GM23248 (cell line): ENCODE results near the gene EEF1AKMT2. TPM values are rescaled to one million over a fixed set of nuclear protein-coding genes. Genes with fewer than 3 reads are reported as not detected.
"Not testable (repeated sequence)": the region's sequence is repeated elsewhere in the genome, so short reads cannot be mapped to it uniquely, and the experiment has no call there.

Source experiments
- DNase-seq: peaks from one replicate; pipeline ENCODE4 v3.0.0-alpha.2; 2015
- H2AFZ ChIP-seq: fragments of 200-600 bp; sonication (generic); 2 replicates; pipeline ENCODE4 v1.6.1; 2016; ENCODE audit warnings: antibody characterized with exemption
- H3F3A ChIP-seq: fragments of 200-600 bp; sonication (generic); 2 replicates; pipeline ENCODE4 v1.6.1; 2016; ENCODE audit warnings: mild to moderate bottlenecking, antibody characterized with exemption, mixed run types; ENCODE audit not compliant: insufficient read depth
- H3K27ac ChIP-seq: fragments of 200-600 bp; sonication (generic); 2 replicates; pipeline ENCODE4 v1.5.1; 2016; ENCODE audit warnings: mild to moderate bottlenecking
- H3K27me3 ChIP-seq: fragments of 200-600 bp; sonication (generic); replicated peaks from 2 replicates; pipeline ENCODE4 v1.6.1; 2016; ENCODE audit warnings: mild to moderate bottlenecking; ENCODE audit not compliant: insufficient read depth
- H3K36me3 ChIP-seq: fragments of 200-600 bp; sonication (generic); 2 replicates; pipeline ENCODE4 v1.6.1; 2016; ENCODE audit warnings: low read depth, mild to moderate bottlenecking
- H3K4me1 ChIP-seq: fragments of 200-600 bp; sonication (generic); 2 replicates; pipeline ENCODE4 v1.6.1; 2016; ENCODE audit warnings: mild to moderate bottlenecking; ENCODE audit not compliant: insufficient read depth
- H3K4me2 ChIP-seq: fragments of 200-600 bp; sonication (generic); one replicate; pipeline ENCODE4 v1.6.1; 2016; ENCODE audit warnings: mild to moderate bottlenecking; ENCODE audit not compliant: unreplicated experiment
- H3K4me3 ChIP-seq: fragments of 200-600 bp; sonication (generic); 2 replicates; pipeline ENCODE4 v1.5.1; 2016; ENCODE audit warnings: mild to moderate bottlenecking
- H3K79me2 ChIP-seq: fragments of 200-600 bp; sonication (generic); 2 replicates; pipeline ENCODE4 v1.6.1; 2016; ENCODE audit warnings: mild to moderate bottlenecking; ENCODE audit not compliant: insufficient read depth
- H3K9ac ChIP-seq: fragments of 200-600 bp; sonication (generic); 2 replicates; pipeline ENCODE4 v1.6.1; 2016; ENCODE audit warnings: mild to moderate bottlenecking
- H3K9me2 ChIP-seq: fragments of 200-600 bp; sonication (generic); 2 replicates; pipeline ENCODE4 v1.6.1; 2016; ENCODE audit warnings: mixed run types, mild to moderate bottlenecking, moderate library complexity; ENCODE audit not compliant: insufficient read depth
- H3K9me3 ChIP-seq: fragments of 200-600 bp; sonication (generic); one replicate; pipeline ENCODE4 v1.6.1; 2017; ENCODE audit warnings: low read depth
- H4K20me1 ChIP-seq: fragments of 200-600 bp; sonication (generic); 2 replicates; pipeline ENCODE4 v1.6.0; 2016; ENCODE audit not compliant: insufficient read depth
- EZH2 ChIP-seq: fragments of 200-600 bp; sonication (generic); IDR thresholded peaks from 2 replicates; pipeline ENCODE4 v1.6.1; 2018; ENCODE audit warnings: antibody characterized with exemption, mild to moderate bottlenecking; ENCODE audit not compliant: insufficient read depth, poor library complexity, severe bottlenecking
- EZH2phosphoT487 ChIP-seq: fragments of 200-600 bp; sonication (generic); IDR thresholded peaks from 2 replicates; pipeline ENCODE4 v1.6.1; 2018; ENCODE audit warnings: antibody characterized with exemption, moderate library complexity, mild to moderate bottlenecking, low read depth; ENCODE audit not compliant: insufficient read depth
- WGBS, 2 experiments: methylation state at CpG; one replicate each; pipeline ENCODE4 v1.1.6; 2015 to 2017; ENCODE audit warnings: low lambda C conversion rate in 2 of 2, low coverage in 1 of 2; ENCODE audit errors: missing lambda C conversion rate in 2 of 2; 5-methylcytosine and 5-hydroxymethylcytosine counted together
- in situ Hi-C: fragments of 300-500 bp; cut with MboI; formaldehyde crosslinking; loops from 2 replicates; pipeline ENCODE4 v1.15.0; 2020
- polyA plus RNA-seq: library from polyadenylated mRNA; unstranded; fragments of >200 nt; fragmentation: Nextera tagmentation; extraction: Ambion mirVana; gene quantifications from 2 replicates; pipeline ENCODE4 v1.2.1, GENCODE V29; 2016
- total RNA-seq: library from RNA; depleted of rRNA; stranded (reverse); fragments of >200 nt; shearing (Covaris generic); gene quantifications from 2 replicates; pipeline ENCODE4 v1.2.3, GENCODE V29; 2014

EEF1AKMT2 gene
- total and polyA plus RNA-seq, 2 experiments from 2014 or later = 24.0 to 27.4 TPM

DNA sequence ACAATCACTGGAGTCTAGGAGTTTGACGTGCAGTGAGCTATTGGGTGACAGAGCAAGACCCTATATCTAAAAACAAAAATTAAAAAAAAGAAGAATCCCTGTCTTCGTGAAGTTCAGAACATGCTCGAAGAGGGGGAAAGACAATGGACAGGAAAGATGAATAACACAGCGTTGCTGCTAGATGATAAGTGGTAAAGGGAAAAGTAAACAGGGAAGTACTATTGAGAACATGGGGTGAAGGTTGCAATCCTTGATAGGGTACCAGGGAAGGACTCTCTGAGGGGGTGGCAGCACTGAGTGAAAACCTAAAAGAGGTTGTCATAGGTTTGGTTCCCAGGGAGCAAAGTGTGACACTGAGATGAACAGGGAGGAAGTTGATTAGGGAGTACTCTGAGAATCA lies 7.1 kb upstream of the EEF1AKMT2 start:
- H4K20me1 ChIP-seq = no peaks in the 10 kb centered on the region
- no peaks in the 10 kb centered on the region for H3F3A ChIP-seq
- H3K27ac ChIP-seq = no peak overlapping the region
- no peaks in the 10 kb centered on the region for H3K36me3 ChIP-seq
- WGBS, 2 experiments = 70 to 73% methylated on average over 4 of the region's 4 CpGs
- in situ Hi-C loops = no loop called here
- no peaks in the 10 kb centered on the region for H3K9me3 ChIP-seq
- H3K9me2 ChIP-seq = no peaks in the 10 kb centered on the region
- H3K79me2 ChIP-seq = peaks cover 26% of the 10 kb centered on the region
- no peak overlapping the region for H3K4me3 ChIP-seq
- H2AFZ ChIP-seq = no peak overlapping the region
- TF ChIP-seq EZH2 = no peak
- TF ChIP-seq EZH2phosphoT487 = no peak
- H3K4me1 ChIP-seq = peaks cover 8% of the 10 kb centered on the region
- no peak for DNase-seq
- H3K27me3 ChIP-seq = no peaks in the 10 kb centered on the region
- H3K9ac ChIP-seq = no peak overlapping the region
- no peak overlapping the region for H3K4me2 ChIP-seq

DNA sequence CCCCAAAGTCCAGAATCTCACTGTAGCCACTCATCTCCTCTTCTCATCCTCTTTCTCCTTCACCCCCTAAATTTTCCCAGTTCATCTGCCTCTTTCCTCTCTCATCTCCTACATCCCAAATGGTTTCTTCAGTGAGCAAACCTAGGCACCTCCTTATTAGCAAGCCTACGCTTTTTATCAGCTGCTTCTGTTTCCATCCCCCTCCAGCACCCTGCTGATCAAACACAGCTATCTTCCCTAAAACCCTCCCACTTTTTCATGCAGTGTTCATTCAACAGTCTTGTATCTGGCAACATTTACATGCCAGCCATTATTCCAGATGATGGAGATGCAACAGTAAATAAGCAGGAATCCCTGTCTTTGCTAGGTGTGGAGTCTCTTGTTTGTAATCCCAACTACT lies 6.7 kb upstream of the EEF1AKMT2 start:
- no peaks in the 10 kb centered on the region for H3K9me2 ChIP-seq

DNA sequence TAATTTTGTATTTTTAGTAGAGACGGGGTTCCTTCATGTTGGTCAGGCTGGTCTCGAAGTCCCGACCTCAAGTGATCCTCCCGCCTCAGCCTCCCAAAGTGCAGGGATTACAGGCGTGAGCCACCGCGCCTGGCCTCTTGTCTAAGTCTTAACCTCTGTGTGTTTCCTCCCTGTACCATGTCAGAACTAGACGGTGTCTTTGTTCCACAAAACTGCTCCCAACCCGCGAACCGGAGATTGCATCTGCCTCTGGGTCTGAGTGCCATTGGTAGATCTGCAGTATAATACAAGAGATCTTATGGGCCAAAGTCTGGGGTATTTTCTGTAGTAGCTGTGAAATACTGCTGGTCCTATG lies 1.3 kb upstream of the EEF1AKMT2 start:
- TF ChIP-seq EZH2 (no peak), EZH2phosphoT487 (no peak)
- no peak for DNase-seq
- Histone ChIP-seq H4K20me1 (no peaks in the 10 kb centered on the region), H3K9me2 (no peaks in the 10 kb centered on the region), H3K27ac (no peak overlapping the region), H3K9ac (no peak overlapping the region), H3K4me2 (no peak overlapping the region), H3K79me2 (peaks cover 36% of the 10 kb centered on the region), H3K27me3 (no peaks in the 10 kb centered on the region), H2AFZ (peak overlapping the region; percentile 97; the same call in 1 of the 2 replicates), H3F3A (no peaks in the 10 kb centered on the region), H3K4me1 (no peaks in the 10 kb centered on the region), H3K9me3 (no peaks in the 10 kb centered on the region), H3K36me3 (peaks cover 7% of the 10 kb centered on the region; the same call in 1 of the 2 replicates), H3K4me3 (no peak overlapping the region)
- in situ Hi-C loops = no loop called here
- 98% methylated on average over 10 to 11 of the region's 11 CpGs for WGBS, 2 experiments

More for the DNA sequence above, 6.7 kb upstream of the EEF1AKMT2 start:
- Histone ChIP-seq H3K4me3 (no peak overlapping the region), H3K9me3 (no peaks in the 10 kb centered on the region), H3K79me2 (peaks cover 21% of the 10 kb centered on the region), H3K4me2 (no peak overlapping the region), H3K9ac (no peak overlapping the region), H3K27me3 (no peaks in the 10 kb centered on the region), H3K4me1 (peaks cover 8% of the 10 kb centered on the region), H3K27ac (no peak overlapping the region), H3F3A (no peaks in the 10 kb centered on the region), H2AFZ (no peak overlapping the region), H3K36me3 (no peaks in the 10 kb centered on the region), H4K20me1 (no peaks in the 10 kb centered on the region)
- in situ Hi-C loops = no loop called here
- 39 to 63% methylated on average over 1 of the region's 1 CpG for WGBS, 2 experiments
- TF ChIP-seq EZH2 (no peak), EZH2phosphoT487 (no peak)
- DNase-seq = no peak

DNA sequence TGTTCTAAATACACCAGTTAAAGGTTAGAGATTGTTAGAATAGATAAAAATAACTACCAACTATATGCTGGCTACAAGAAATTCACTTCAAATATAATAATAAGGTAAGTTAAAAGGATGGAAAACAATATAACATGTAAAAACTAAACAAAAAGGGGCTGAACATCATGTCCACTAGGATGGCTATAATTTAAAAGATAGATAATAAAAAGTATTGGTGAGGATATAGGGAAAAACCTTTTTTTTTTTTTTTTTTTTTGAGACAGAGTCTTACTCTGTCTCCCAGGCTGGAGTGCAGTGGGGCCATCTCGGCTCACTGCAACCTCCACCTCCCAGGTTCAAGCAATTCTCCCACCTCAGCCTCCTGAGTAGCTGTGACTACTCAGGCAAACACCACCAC lies 8.8 kb downstream of the EEF1AKMT2 start:
- H3K4me3 ChIP-seq, H3K27me3 ChIP-seq, H3K9me3 ChIP-seq, H3F3A ChIP-seq, in situ Hi-C loops, H3K4me1 ChIP-seq, H3K9me2 ChIP-seq, H3K9ac ChIP-seq, H3K27ac ChIP-seq, H2AFZ ChIP-seq, H3K4me2 ChIP-seq, DNase-seq, H4K20me1 ChIP-seq: not testable (repeated sequence)
- peaks cover 54% of the 10 kb centered on the region for H3K79me2 ChIP-seq
- WGBS, 2 experiments = 100% methylated on average over 1 of the region's 1 CpG
- H3K36me3 ChIP-seq = peaks cover 18% of the 10 kb centered on the region

DNA sequence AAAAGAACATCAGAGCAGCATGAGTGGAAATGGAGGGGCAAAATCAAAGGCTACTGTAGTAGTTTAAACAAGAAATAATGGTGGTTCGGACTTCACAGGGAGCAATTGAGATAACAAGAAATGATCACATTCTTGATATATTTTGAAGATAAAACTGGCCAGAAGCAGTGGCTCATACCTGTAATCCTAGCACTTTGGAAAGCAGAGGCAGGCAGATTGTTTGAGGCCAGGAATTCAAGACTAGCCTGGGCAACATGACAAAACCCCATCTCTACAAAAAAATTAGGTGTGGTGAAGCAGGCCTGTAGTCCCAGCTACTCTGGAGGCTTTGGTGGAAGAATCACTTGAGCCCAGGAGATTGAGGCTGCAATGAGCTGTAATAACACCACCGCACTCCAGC lies 22.9 kb downstream of the EEF1AKMT2 start:
- Histone ChIP-seq H3K27me3 (no peaks in the 10 kb centered on the region), H2AFZ (no peak overlapping the region), H3K79me2 (peaks cover 18% of the 10 kb centered on the region; the same call in 1 of the 2 replicates), H3K4me1 (peaks cover 13% of the 10 kb centered on the region), H3K9ac (no peak overlapping the region), H3K9me3 (no peaks in the 10 kb centered on the region), H3F3A (no peaks in the 10 kb centered on the region), H3K27ac (no peak overlapping the region), H3K4me3 (no peak overlapping the region), H4K20me1 (no peaks in the 10 kb centered on the region; the same call in 1 of the 2 replicates), H3K9me2 (no peaks in the 10 kb centered on the region), H3K36me3 (peaks cover 11% of the 10 kb centered on the region; the same call in 1 of the 2 replicates), H3K4me2 (no peak overlapping the region)
- DNase-seq = no peak
- WGBS, 2 experiments = 97 to 100% methylated on average over 1 to 2 of the region's 2 CpGs
- TF ChIP-seq EZH2 (no peak), EZH2phosphoT487 (no peak)
- in situ Hi-C loops = no loop called here
